Activated gamma-delta T cell (primary cell): ENCODE measurements around the gene B3GAT2.

Experiments used
- DNase-seq: peaks from one replicate; lab custom pipeline; 2025; lab: John Stamatoyannopoulos, UW

The B3GAT2 gene

GRCh38 chr6:70900047-70900446 lies 56.8 kb downstream of the B3GAT2 start:
- no peak for DNase-seq

- no peak for DNase-seq
These were observed 62.9 kb downstream of the B3GAT2 start for GRCh38 chr6:70894001-70894400.

- no peak for DNase-seq
These were observed 67.6 kb downstream of the B3GAT2 start for GRCh38 chr6:70889270-70889669.

DNA sequence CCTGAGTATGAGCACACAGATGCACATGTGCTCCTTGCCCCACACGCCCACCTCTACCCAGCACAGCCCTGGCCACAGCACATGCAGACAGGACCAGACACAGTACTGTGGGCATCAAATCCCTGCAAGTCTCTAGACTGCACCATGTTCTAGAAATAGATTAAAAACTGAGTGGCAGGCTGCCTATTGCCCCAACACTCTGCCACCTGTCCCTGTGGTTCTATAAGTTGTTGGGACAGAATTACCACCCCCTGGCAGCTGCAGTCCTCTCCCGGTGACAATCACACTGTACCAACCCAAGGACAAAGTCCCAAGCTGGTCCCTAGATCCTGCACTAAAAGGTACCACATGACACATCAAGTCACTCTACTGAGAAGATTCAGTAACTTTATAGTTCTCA lies 70.2 kb downstream of the B3GAT2 start:
- DNase-seq = no peak

DNA sequence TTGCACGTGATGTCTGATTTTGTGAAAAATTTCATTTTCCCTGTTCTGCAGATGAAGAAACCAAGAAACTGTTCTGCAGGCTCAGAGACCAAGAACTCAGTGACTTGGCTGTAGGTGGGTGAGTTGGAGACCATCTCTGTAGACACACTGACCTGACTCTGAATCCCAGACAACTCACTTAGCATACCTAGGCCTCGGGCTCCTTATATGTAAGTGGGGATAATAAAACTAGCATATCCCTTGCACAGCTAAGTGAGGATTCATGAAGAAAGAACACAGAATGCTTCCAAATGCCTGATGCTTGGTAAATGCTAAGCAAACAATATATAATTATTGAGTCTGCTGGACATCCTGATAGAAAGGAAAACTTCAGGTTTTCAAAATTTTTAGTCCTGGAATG lies 70.8 kb downstream of the B3GAT2 start:
- no peak for DNase-seq

DNA sequence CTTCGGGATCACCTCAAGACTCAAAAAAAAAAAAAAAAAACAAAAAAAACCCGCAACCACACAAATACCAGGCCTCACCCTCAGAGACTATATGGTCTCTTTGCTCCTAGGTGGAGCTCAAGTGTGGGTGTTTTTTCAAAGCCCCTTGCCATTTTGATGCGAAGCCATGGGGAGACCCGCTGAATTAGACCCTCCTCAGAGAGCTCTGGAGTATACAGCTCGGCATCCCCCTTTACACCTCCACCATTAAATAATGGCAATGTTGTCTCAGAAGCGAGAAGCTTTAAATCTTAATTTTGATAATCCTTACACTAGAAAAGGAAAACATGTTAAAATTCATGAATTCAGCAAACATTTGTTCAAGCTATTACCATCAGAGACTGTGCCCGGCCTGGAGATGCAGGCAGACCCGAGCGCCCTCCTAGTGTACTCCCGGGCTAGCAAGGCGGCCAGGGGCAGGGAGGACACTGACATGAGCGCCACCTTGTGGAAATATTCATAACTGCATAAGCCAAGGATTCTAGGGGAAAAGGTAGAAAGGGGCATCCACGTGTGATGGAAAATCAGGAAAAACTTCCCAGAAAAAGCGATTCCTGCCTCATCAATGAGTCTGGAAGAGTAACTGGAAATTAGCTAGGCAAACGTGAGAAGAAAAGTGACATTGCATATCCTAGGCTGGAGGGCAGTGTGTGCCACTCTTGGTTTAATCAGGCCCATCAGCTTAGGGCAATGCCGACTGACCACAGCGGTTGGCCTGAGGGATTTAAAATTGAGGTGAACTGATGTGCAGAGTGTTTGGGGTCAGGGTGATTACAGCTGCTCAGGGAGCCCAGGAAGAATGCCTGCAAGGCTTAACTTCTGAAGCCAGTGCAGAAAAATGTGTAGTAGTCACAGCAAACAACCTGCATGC lies 72.5 kb downstream of the B3GAT2 start:
- no peak for DNase-seq

GRCh38 chr6:70879496-70879895 lies 77.4 kb downstream of the B3GAT2 start:
- DNase-seq = no peak

DNA sequence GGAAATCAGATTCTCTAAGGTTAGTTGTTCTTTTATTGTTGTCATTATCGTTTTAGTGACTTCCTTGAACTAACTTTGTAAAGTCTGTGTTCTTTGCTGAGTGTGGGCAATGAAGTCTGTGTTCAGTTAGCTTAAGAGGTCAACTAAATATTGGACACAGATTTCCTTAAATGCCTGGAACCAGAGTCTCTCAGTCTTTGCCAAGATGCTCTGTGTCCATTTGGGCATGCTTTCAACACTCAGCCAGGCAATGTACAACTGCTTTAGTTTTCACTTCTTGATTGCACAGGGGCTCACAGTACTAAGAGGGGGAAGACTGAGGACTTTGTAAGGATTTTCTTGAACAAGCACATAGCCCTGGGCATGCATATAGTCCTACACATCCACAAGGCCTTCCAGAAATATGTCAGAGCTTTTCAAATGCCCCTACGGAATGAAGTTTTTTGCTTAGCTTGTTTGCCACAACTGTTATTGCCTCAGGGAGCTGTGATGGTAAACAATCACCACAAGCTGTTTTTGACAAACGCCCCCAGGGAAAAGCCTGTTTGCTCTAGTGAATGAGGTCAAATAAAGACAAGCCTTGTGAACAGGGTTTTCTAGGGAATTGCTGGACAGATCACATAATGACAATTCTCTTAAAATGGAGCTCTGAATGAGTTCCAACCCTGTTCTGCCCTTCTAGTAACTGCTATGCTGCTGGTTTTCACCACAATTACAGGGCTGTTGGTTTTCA lies 82.5 kb downstream of the B3GAT2 start:
- no peak for DNase-seq

DNA sequence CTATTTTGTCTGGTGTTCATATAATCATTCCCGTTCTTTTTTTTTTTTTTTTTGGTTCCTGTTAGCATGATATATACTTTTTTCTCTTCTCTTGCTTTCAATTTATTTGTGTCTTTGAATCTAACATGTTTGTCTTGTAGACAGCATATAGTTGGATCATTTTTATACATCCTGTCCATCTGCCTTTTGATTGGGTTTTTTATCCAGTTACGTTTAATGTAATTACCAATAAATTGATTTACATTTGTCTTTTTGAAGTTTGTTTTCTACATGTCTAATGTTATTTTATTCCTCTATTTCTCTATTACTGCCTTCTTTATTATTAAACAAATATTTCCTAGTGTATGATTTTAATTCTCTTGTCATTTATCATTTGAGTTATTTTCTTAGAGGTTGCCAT lies 84.4 kb downstream of the B3GAT2 start:
- no peak for DNase-seq

GRCh38 chr6:70864401-70864800 lies 92.5 kb downstream of the B3GAT2 start:
- no peak for DNase-seq

- no peak for DNase-seq
These were observed 93.5 kb downstream of the B3GAT2 start for GRCh38 chr6:70863343-70863742.

GRCh38 chr6:70860920-70861319 lies 95.9 kb downstream of the B3GAT2 start:
- no peak for DNase-seq

- no peak for DNase-seq
These were observed 96.8 kb downstream of the B3GAT2 start for GRCh38 chr6:70860045-70860444.

- DNase-seq = no peak
These were observed 99.3 kb downstream of the B3GAT2 start for GRCh38 chr6:70857387-70858077.

- DNase-seq = no peak
These were observed 104.1 kb downstream of the B3GAT2 start for GRCh38 chr6:70852667-70853246.

DNA sequence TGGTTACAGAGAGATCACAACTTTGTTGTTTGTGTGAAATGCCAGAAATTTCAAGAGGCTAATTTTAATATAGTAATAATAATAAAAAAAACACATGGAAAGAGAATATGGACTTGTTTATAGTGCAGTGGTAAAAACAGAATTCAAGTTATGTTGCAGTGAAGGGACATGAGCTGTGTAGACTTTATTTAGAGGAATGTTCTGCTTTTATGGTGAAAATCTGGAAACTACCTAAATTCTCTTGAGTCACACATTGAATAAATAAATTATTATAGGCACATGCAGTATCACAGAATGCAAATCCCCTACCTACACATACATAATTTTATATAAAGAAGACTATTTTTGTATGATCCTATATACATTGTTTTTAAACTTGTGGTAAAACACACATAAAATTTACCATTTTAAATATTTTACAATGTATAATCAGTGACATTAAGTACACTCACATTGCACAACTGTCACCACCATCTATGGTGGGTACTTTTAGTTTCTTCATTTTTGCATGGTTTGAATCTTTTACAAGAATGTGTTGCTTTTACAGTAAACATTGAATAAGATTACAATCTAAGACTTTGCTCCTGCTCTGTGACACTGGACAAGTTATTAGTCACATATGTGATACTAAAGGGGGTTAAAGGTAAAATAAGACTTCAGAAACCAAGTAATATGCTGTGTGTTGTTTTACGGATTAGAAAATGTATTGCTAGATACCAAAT lies 107.4 kb downstream of the B3GAT2 start:
- no peak for DNase-seq

DNA sequence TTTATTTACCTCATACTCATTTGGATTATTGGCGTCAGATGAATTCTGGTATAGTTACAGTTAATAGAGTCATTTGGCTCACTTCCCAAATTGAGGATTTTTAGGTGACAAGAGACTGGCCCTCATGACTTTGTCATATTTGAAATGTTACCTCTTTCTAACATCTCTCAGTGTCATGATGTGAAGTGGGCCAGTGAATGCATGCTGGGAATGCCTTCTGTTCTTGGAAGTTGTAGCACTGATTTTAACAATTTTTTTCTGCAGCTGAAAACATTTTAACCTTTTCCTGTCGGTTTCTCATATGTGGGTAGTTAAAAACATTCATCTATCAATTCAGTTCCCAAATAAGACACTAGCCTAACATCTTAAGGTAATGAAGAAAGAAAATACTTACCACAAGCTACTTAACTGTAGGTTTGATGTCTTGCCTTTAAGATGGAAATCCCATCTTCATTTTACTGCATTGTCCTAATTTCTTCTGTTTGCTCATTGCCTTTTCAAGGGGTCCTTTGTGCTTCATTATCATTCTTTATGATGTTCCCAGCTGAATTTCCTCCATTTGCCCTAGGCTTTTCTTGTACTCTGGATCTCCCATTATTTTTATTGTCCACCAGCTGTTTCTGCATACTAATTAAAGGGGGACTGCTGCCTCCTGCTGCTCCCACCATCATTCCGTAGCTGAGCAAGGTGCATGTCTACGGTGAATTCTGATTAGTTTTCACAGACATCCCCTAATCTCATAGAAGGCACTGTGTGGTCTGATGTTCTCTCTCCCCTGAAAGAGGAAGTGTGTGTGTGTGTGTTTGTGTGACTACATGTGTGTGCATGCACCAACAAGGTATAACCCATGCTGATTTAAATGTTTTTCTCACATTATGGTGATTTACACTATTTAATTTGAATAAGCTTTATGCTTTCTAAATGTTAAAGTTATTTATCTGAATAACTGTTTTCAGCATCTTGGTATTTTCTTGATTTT lies 109.5 kb downstream of the B3GAT2 start:
- no peak for DNase-seq

DNA sequence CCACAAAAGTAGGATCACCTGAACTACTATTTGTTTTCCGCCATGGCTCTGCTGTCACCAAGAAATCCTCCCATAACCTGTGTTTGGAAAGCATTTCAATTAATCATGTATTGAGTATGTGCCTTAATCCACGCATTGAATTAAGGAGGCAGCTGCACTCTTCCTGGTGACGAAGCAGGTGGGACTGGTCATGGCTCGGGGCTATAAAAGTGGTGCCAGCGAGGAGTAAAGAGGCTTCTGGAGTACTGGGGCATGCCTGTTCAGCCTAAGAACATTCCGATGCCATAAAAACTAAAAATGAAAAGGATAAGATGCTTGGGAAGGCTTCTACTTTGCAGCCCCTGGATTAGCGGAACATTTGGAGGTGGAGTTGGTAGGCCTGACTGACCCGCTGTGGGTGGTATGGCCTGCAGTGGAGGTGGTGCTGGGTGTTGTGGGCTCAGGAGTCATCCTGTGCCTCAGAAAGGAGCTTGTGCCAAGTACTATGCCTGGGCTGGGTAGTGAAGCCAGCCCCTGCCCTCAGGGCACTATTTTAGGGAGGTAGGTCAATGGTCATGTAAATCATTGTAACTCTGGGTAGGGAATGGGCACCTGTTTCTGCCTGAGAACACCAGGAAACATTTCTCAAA lies 110.5 kb downstream of the B3GAT2 start:
- no peak for DNase-seq

DNA sequence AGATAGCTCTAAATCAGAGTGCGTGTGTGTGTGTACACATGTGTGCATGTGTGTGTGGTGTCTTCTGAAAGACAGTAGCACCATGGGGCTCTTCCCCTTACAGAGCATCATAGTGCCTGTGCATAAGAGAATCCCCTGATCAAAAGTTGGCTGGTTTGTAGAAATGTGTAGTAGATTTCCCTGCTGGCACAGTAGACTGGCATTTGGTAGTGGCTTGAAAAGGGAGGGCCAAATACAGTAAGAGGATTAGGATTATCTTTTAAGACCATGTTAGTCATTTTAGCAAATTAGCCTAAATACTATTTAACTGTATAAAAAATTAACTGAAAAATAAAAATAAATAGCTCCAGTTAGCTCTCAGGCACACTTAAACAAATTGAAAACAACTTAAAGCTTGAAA lies 112.6 kb downstream of the B3GAT2 start:
- no peak for DNase-seq
